ENCODE measurements around the gene SIRPD. TPM values are rescaled to one million over a fixed set of nuclear protein-coding genes. Genes with fewer than 3 reads are reported as not detected.

The SIRPD gene
- total RNA-seq, 6 experiments from 2014 or later, result not detected

GRCh38 chr20:1493536-1493935, 64.0 kb downstream of the SIRPD start:
- H3K4me3 Mint-ChIP-seq, result no peak overlapping the region
- H3K9me3 Mint-ChIP-seq, result no peaks in the 10 kb centered on the region; the same call in 1 of the 2 replicates
- peaks cover 43% of the 10 kb centered on the region for H3K27me3 Mint-ChIP-seq (ENCODE audit: insufficient read depth)
- H3K4me1 Mint-ChIP-seq (ENCODE audit: low read depth), result no peaks in the 10 kb centered on the region
- TF ChIP-seq CTCF (IDR thresholded peaks at IDR 0.05), result no peak
- H3K36me3 Mint-ChIP-seq (ENCODE audit: low read depth), result no peaks in the 10 kb centered on the region
- DNase-seq, result no peak
- H3K27ac Mint-ChIP-seq, result no peak overlapping the region

- no peak for TF ChIP-seq CTCF (IDR thresholded peaks at IDR 0.05)
- Mint-ChIP-seq H3K36me3 (ENCODE audit: low read depth) (peaks cover 5% of the 10 kb centered on the region; the same call in 1 of the 2 replicates), H3K4me3 (no peak overlapping the region), H3K4me1 (ENCODE audit: low read depth) (no peaks in the 10 kb centered on the region), H3K27ac (no peak overlapping the region), H3K27me3 (ENCODE audit: insufficient read depth) (peaks cover 50% of the 10 kb centered on the region), H3K9me3 (no peaks in the 10 kb centered on the region; the same call in 1 of the 2 replicates)
- DNase-seq, result no peak
Observed at GRCh38 chr20:1491860-1492642, 65.5 kb downstream of the SIRPD start.

GRCh38 chr20:1491281-1491840, 66.1 kb downstream of the SIRPD start, which contains the start of gene SIRPB2:
Gene SIRPB2 (minus strand): TSS chr20:1491420. CDS start chr20:1491359, 61 bp downstream.
- Mint-ChIP-seq H3K36me3 (ENCODE audit: low read depth) (peaks cover 5% of the 10 kb centered on the region; the same call in 1 of the 2 replicates), H3K27me3 (ENCODE audit: insufficient read depth) (peaks cover 48% of the 10 kb centered on the region), H3K27ac (no peak within 1 kb of the TSS), H3K4me3 (no peak within 1 kb of the TSS), H3K9me3 (no peaks in the 10 kb centered on the region), H3K4me1 (ENCODE audit: low read depth) (no peaks in the 10 kb centered on the region)
- no peak for DNase-seq
- no peak for TF ChIP-seq CTCF (IDR thresholded peaks at IDR 0.05)

- DNase-seq, result no peak
- H3K9me3 Mint-ChIP-seq, result no peaks in the 10 kb centered on the region
- TF ChIP-seq CTCF (IDR thresholded peaks at IDR 0.05), result no peak
- H3K27me3 Mint-ChIP-seq (ENCODE audit: insufficient read depth), result peaks cover 41% of the 10 kb centered on the region
- peaks cover 5% of the 10 kb centered on the region; the same call in 1 of the 2 replicates for H3K36me3 Mint-ChIP-seq (ENCODE audit: low read depth)
- H3K27ac Mint-ChIP-seq, result no peak overlapping the region
- no peak overlapping the region for H3K4me3 Mint-ChIP-seq
- H3K4me1 Mint-ChIP-seq (ENCODE audit: low read depth), result peaks cover under 1% of the 10 kb centered on the region
Observed at GRCh38 chr20:1490643-1491195, 66.8 kb downstream of the SIRPD start.

GRCh38 chr20:1489764-1490436, 67.6 kb downstream of the SIRPD start:
- no peak for TF ChIP-seq CTCF (IDR thresholded peaks at IDR 0.05)
- Mint-ChIP-seq H3K9me3 (no peaks in the 10 kb centered on the region), H3K36me3 (ENCODE audit: low read depth) (peaks cover 5% of the 10 kb centered on the region; the same call in 1 of the 2 replicates), H3K4me1 (ENCODE audit: low read depth) (peaks cover 9% of the 10 kb centered on the region), H3K27me3 (ENCODE audit: insufficient read depth) (peaks cover 34% of the 10 kb centered on the region), H3K27ac (no peak overlapping the region), H3K4me3 (no peak overlapping the region)
- DNase-seq, result no peak

Data from HFFc6 (cell line).